K562 (cell line): ENCODE measurements around the gene RBMS3.

Experiments
- FOXA3 ChIP-seq, 2 experiments: fragments of 450-650 bp in 1 of 2; sonication (generic) in 1 of 2; formaldehyde crosslinking; IDR thresholded peaks in 1 of 2; conservative IDR thresholded peaks in 1 of 2; 2 replicates each; pipeline versions ENCODE4 v1.4.0 to v1.8.0; 2020 to 2022; ENCODE audit warnings: mild to moderate bottlenecking in 2 of 2, missing genetic modification reagents in 1 of 2
- JUN ChIP-seq, 2 experiments: sonication (generic) in 1 of 2; formaldehyde crosslinking in 1 of 2; IDR thresholded peaks; 2 replicates each; pipeline versions ENCODE4 v1.6.1 to v1.8.0; 2012 to 2022; ENCODE audit warnings: borderline replicate concordance in 2 of 2, mild to moderate bottlenecking in 2 of 2, improper control_type of control experiment in 1 of 2, low read depth in 1 of 2, low read length in 1 of 2, missing genetic modification reagents in 1 of 2
- MECOM ChIP-seq: fragments of 250-450 bp; sonication (Bioruptor Pico); IDR thresholded peaks from 2 replicates; pipeline ENCODE4 v1.8.0; 2022; ENCODE audit warnings: inconsistent platforms
- MLLT1 ChIP-seq, 2 experiments: fragments of 450-650 bp; IDR thresholded peaks; 2 replicates each; pipeline ENCODE4 v1.6.1; 2016
- PHB2 ChIP-seq: fragments of 450-650 bp; IDR thresholded peaks from 2 replicates; pipeline ENCODE4 v1.6.1; 2017; ENCODE audit warnings: low read depth
- POLR2A ChIP-seq: fragments of 450-650 bp; conservative IDR thresholded peaks from 2 replicates; pipeline ENCODE4 v1.6.1; 2016
- POLR2AphosphoS5 ChIP-seq: IDR thresholded peaks from 2 replicates; pipeline ENCODE4 v1.6.1; 2011; ENCODE audit warnings: mild to moderate bottlenecking, low read depth, low read length, moderate library complexity; ENCODE audit not compliant: control insufficient read depth, insufficient read depth
- RCOR1 ChIP-seq, 2 experiments: IDR thresholded peaks; 2 replicates each; pipeline ENCODE4 v1.6.1; 2012; ENCODE audit warnings: low read depth in 2 of 2, low read length in 2 of 2, borderline replicate concordance in 1 of 2, improper control_type of control experiment in 1 of 2
- SNIP1 ChIP-seq: fragments of 450-650 bp; IDR thresholded peaks from 2 replicates; pipeline ENCODE4 v1.7.1; 2017; ENCODE audit warnings: low read depth, mild to moderate bottlenecking
- ZNF384 ChIP-seq: IDR thresholded peaks from 2 replicates; pipeline ENCODE4 v1.6.1; 2012; ENCODE audit warnings: low read depth, low read length, improper control_type of control experiment
- ZNF76 ChIP-seq: fragments of 250-450 bp; sonication (Bioruptor Pico); IDR thresholded peaks from 2 replicates; pipeline ENCODE4 v1.4.0; 2020; ENCODE audit warnings: mild to moderate bottlenecking, moderate library complexity, borderline replicate concordance

- TF ChIP-seq JUN (IDR thresholded peaks at IDR 0.05; ENCODE audit: borderline replicate concordance, low read depth, low read length), result no peak
- TF ChIP-seq JUN (CRISPR knock-in tag; IDR thresholded peaks at IDR 0.05; ENCODE audit: borderline replicate concordance), result no peak
- TF ChIP-seq MECOM (CRISPR knock-in tag), result no peak
- TF ChIP-seq ZNF384, result no peak
- TF ChIP-seq FOXA3 (CRISPR knock-in tag; conservative IDR thresholded peaks at IDR 0.05 in 1 of 2, IDR thresholded peaks at IDR 0.05 in 1 of 2), result no peak
- TF ChIP-seq POLR2AphosphoS5, result no peak
- no peak for TF ChIP-seq ZNF76
- TF ChIP-seq SNIP1, result no peak
- TF ChIP-seq MLLT1 (IDR thresholded peaks at IDR 0.05), result no peak
- no peak for TF ChIP-seq PHB2
- TF ChIP-seq POLR2A, result no peak
- TF ChIP-seq RCOR1 (IDR thresholded peaks at IDR 0.05; ENCODE audit: borderline replicate concordance in 1 of 2, low read depth in 2 of 2, low read length in 2 of 2), result no peak
These were observed 133.8 kb downstream of the RBMS3 start for GRCh38 chr3:29414468-29415224.
